HG03442 (cell line): ENCODE data around the gene ROR2.

Experiments
- ATAC-seq: cut with Tn5 transposase; IDR thresholded peaks from one replicate; pipeline ENCODE4 v1.9.1; 2021; ENCODE audit warnings: mild to moderate bottlenecking, moderate library complexity; ENCODE audit not compliant: unreplicated experiment

The ROR2 gene

GRCh38 chr9:91844701-91845291 lies 105.2 kb downstream of the ROR2 start:
- ATAC-seq = no peak

- ATAC-seq = no peak
Measured at GRCh38 chr9:91844190-91844589, 105.8 kb downstream of the ROR2 start.

GRCh38 chr9:91843623-91844148 lies 106.3 kb downstream of the ROR2 start:
- no peak for ATAC-seq

GRCh38 chr9:91843093-91843492 lies 106.9 kb downstream of the ROR2 start:
- ATAC-seq = no peak

- ATAC-seq = no peak
Measured at GRCh38 chr9:91842358-91843049, 107.5 kb downstream of the ROR2 start.

- no peak for ATAC-seq
Measured at GRCh38 chr9:91841591-91841990, 108.4 kb downstream of the ROR2 start.

GRCh38 chr9:91840882-91841281 lies 109.1 kb downstream of the ROR2 start:
- no peak for ATAC-seq

- no peak for ATAC-seq
Measured at GRCh38 chr9:91840469-91840868, 109.6 kb downstream of the ROR2 start.

GRCh38 chr9:91839926-91840465 lies 110.0 kb downstream of the ROR2 start:
- no peak for ATAC-seq

- no peak for ATAC-seq
Measured at GRCh38 chr9:91837981-91838731, 111.9 kb downstream of the ROR2 start.

GRCh38 chr9:91836515-91836914 lies 113.5 kb downstream of the ROR2 start:
- ATAC-seq = no peak

GRCh38 chr9:91835632-91836031 lies 114.4 kb downstream of the ROR2 start:
- ATAC-seq = no peak

- no peak for ATAC-seq
Measured at GRCh38 chr9:91835216-91835615, 114.8 kb downstream of the ROR2 start.

- no peak for ATAC-seq
Measured at GRCh38 chr9:91834740-91835139, 115.3 kb downstream of the ROR2 start.

- ATAC-seq = no peak
Measured at GRCh38 chr9:91833878-91834255, 116.2 kb downstream of the ROR2 start.

- ATAC-seq = no peak
Measured at GRCh38 chr9:91833096-91833877, 116.7 kb downstream of the ROR2 start.

GRCh38 chr9:91832322-91832721 lies 117.7 kb downstream of the ROR2 start:
- ATAC-seq = no peak

GRCh38 chr9:91825866-91826265 lies 124.2 kb downstream of the ROR2 start:
- no peak for ATAC-seq

- no peak for ATAC-seq
Measured at GRCh38 chr9:91825422-91825821, 124.6 kb downstream of the ROR2 start.

GRCh38 chr9:91824601-91825305 lies 125.3 kb downstream of the ROR2 start:
- no peak for ATAC-seq
